Fibroblast of the aortic adventitia (primary cell): Measurements from ENCODE around the gene TMEM221. TPM values are rescaled to one million over a fixed set of nuclear protein-coding genes. Genes with fewer than 3 reads are reported as not detected.

Source experiments
- DNase-seq: peaks from one replicate; pipeline ENCODE4 v3.0.0-alpha.2; 2010; ENCODE audit warnings: low read depth
- H3K4me3 ChIP-seq: 2 replicates; pipeline ENCODE4 v1.5.1; 2011; ENCODE audit warnings: low read depth, mild to moderate bottlenecking, control low read depth, low read length, moderate library complexity
- total RNA-seq: library from RNA; depleted of rRNA; stranded (reverse); fragments of >200 nt; gene quantifications from 2 replicates; pipeline ENCODE4 v1.2.3, GENCODE V29; 2012; ENCODE audit warnings: low replicate concordance
- TF ChIP-seq, protein P1 (sequence below): IDR thresholded peaks from 2 replicates; pipeline ENCODE4 v1.5.1; 2011; ENCODE audit warnings: mild to moderate bottlenecking, low read length, control low read depth, inconsistent platforms; ENCODE audit not compliant: insufficient read depth

Gene TMEM221
- total RNA-seq, 1 donor, result not detected

DNA sequence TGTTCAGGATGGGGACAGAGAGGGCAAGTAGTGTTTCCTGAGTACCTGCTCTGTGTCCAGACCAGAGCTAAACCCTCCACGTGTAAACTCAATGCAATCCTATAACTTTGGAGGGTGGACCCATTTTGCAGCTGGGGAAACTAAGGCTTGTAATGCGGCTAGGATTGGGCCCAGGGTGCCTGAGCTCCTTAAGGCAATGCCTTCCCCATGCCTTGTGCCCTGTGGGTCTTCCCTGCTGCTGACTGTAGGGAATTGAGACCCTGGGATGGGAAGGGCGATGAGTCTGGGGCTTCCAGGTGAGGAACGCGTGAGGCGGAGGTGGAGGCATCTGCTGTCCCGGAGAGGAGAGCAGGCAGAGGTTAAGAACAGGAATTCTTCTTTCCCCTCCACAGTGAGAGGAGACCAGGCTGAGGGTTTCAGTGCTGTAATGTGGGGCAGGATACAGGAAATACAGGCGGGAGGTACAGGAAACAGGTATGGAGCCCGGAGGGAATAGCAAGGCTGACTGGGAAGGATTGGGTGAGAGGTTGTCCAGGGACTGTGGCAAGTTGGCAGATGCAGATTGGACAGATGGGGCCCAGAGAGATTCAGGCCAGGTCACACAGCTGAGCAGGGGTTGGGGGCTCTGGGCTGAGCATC is 41.0 kb upstream of the TMEM221 start:
- TF ChIP-seq, protein P1, sequence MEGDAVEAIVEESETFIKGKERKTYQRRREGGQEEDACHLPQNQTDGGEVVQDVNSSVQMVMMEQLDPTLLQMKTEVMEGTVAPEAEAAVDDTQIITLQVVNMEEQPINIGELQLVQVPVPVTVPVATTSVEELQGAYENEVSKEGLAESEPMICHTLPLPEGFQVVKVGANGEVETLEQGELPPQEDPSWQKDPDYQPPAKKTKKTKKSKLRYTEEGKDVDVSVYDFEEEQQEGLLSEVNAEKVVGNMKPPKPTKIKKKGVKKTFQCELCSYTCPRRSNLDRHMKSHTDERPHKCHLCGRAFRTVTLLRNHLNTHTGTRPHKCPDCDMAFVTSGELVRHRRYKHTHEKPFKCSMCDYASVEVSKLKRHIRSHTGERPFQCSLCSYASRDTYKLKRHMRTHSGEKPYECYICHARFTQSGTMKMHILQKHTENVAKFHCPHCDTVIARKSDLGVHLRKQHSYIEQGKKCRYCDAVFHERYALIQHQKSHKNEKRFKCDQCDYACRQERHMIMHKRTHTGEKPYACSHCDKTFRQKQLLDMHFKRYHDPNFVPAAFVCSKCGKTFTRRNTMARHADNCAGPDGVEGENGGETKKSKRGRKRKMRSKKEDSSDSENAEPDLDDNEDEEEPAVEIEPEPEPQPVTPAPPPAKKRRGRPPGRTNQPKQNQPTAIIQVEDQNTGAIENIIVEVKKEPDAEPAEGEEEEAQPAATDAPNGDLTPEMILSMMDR, result no peak
- no peak overlapping the region for H3K4me3 ChIP-seq
- DNase-seq, result no peak

DNA sequence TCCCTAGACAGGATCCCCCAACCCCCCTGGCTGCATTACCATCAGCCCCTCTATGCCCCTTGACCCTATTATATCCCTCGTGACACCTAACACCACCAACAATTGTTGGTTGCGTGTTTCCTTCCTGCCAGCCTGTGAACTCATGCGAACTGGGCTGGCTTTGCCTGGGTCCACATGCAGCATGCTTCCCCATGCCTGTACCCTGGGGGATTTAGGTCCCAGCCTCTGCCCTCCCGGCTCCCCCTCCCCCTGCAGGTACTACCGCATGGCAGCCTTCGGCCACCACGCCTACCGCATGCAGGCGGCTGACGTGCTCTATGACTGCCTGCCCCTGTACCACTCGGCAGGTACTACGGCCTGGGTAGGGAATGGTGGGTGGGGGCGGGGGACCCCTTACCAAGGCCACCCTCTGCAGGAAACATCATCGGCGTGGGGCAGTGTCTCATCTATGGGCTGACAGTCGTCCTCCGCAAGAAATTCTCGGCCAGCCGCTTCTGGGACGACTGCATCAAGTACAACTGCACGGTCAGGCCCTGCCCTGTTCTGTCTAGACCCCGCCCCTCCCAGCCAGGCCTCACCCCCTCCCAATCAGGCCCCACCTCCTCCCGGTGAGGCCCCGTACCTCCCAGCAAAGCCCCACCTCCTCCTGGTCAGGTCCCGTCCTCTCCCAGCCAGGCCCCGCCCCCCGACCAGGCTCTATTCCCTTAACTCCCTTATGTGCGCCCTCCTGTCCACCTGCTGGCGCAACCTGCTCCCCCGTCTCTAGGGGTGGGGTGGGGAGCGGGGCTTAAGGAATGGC is 40.3 kb upstream of the TMEM221 start:
- DNase-seq, result no peak
- TF ChIP-seq, protein P1, result no peak
- H3K4me3 ChIP-seq, result no peak overlapping the region

DNA sequence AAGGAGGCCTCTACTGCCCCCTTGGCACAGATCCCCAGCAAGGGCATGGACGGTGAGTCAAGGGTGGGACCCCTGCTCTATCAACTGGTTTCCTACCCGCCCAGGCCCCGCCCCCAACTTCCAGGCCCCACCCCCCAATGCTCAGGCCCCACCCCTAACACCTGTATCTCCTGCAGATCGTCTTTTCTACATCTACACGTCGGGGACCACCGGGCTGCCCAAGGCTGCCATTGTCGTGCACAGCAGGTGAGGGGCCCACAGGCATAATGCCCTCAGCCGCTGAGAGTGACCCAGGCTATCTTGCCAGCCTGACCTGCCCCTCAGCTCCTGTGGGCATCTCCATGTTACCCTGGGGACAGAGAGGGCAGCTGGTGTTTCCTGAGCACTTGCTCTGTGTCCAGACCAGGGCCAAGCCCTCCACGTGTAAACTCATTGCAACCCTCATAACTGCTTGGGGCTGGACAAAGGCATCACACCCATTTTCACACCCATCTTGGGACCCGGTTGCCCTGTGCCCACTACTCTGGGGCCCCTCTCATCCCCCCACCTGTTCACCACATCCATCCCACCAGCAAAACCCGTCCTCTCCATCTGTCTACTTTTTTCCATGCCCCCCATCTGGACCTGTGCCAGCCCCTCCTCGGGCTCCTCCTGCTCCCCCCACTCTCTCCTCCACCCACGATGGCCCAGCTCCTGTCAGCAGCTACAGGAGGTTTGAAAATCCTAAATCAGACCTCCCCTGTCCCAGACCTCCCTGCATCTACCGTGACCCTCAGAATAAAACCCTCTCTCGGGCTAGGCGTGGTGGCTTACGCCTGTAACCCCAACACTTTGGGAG is 39.0 kb upstream of the TMEM221 start:
- TF ChIP-seq, protein P1, result no peak
- no peak for DNase-seq
- H3K4me3 ChIP-seq, result no peak overlapping the region

DNA sequence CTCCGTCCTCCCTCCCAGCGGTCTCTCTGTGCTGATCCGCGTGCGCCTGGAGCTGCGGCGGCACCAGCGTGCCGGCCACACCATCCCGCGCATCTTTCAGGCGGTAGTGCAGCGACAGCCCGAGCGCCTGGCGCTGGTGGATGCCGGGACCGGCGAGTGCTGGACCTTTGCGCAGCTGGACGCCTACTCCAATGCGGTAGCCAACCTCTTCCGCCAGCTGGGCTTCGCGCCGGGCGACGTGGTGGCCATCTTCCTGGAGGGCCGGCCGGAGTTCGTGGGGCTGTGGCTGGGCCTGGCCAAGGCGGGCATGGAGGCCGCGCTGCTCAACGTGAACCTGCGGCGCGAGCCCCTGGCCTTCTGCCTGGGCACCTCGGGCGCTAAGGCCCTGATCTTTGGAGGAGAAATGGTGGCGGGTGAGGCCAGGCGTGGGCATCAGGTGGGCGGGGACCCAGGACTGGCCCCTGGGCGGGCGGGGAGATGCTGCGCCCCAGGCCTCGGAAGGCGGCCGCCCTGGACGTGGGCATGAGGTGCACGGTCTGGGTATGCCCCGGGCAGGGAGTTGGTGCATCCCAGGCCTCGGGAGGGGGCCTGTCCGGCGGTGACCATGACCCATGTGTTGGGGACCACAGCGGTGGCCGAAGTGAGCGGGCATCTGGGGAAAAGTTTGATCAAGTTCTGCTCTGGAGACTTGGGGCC is 38.2 kb upstream of the TMEM221 start:
- DNase-seq, result no peak
- H3K4me3 ChIP-seq, result no peak overlapping the region

DNA sequence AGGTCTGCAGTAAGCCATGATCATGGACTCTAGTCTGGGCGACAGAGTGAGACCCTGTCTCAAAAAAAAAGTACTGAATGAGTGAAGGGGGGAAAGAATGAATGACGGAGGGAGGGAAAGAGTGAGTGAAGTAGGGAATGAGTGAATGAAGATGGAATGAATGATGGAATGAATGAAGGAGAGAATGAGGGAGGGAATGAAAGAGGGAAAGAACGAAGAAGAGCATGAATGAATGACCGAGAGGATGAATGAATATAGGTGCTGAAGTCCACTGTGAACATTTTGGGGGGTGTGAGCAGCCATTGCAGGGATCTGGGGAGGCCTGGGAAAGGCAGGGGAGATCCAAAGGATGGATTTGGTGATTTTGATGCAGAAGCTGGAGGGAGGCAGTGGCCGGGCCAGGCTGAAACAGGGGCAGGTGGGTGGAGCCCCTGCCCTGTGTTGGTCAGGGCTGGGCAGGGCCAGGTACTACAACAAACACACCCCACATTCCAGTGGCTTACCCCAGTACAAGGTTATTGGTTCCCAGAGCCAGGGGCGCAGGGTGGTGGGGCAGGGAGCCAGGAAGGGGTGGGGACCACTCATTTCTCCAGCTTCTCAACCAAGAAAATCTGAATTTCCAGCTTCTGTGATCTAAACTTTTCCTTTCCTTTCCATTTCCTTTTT is 36.2 kb upstream of the TMEM221 start:
- no peak for DNase-seq
- no peak overlapping the region for H3K4me3 ChIP-seq
- TF ChIP-seq, protein P1, result no peak

More for the DNA sequence above, 38.2 kb upstream of the TMEM221 start:
- TF ChIP-seq, protein P1, result no peak

DNA sequence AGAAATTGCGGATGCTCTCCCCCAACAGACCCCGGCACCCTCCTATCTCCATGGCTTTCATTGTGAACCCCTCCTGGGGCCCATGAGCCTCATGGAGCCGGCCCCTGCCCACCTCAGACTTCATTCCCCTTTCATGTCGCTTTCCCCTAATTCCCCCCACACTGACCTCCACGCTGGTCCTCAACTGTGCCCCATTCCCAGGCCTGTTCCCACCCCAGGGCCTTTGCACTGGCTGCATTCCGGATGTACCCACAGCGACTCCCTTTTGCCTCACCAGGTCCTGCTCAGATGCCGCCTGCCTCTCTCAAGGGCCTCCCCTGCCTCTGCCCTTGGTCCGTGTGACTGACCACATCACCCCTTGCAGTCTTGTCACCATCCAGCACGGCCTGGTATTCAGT is 35.1 kb upstream of the TMEM221 start:
- DNase-seq, result no peak
- H3K4me3 ChIP-seq, result no peak overlapping the region
- TF ChIP-seq, protein P1, result no peak
